Loucy (cell line): ENCODE measurements around the gene MAN1C1.
"Not testable (repeated sequence)": the region's sequence is repeated elsewhere in the genome, so short reads cannot be mapped to it uniquely, and the experiment has no call there.

ENCODE experiments used
- H2AFZ ChIP-seq: fragments of 200-600 bp; sonication (generic); 2 replicates; pipeline ENCODE4 v1.6.0; 2016; ENCODE audit warnings: antibody characterized with exemption, mild to moderate bottlenecking, low read length, moderate library complexity
- H3F3A ChIP-seq: fragments of 200-600 bp; 2 replicates; pipeline ENCODE4 v1.6.0; 2016; ENCODE audit warnings: antibody characterized with exemption, low read depth, mild to moderate bottlenecking
- H3K27me3 ChIP-seq: fragments of 200-600 bp; sonication (generic); 2 replicates; pipeline ENCODE4 v1.6.1; 2014; ENCODE audit warnings: low read length, mild to moderate bottlenecking; ENCODE audit not compliant: insufficient read depth, poor library complexity, severe bottlenecking
- H3K36me3 ChIP-seq: fragments of 200-600 bp; sonication (generic); 2 replicates; pipeline ENCODE4 v1.6.1; 2016; ENCODE audit warnings: low read length; ENCODE audit not compliant: insufficient read depth
- H3K4me1 ChIP-seq: fragments of 200-600 bp; sonication (generic); 2 replicates; pipeline ENCODE4 v1.5.1; 2014; ENCODE audit warnings: low read length, mild to moderate bottlenecking; ENCODE audit not compliant: insufficient read depth, poor library complexity, severe bottlenecking
- H3K4me2 ChIP-seq: fragments of 200-600 bp; sonication (generic); 2 replicates; pipeline ENCODE4 v1.6.0; 2014; ENCODE audit warnings: antibody characterized with exemption, low read length, low read depth, mild to moderate bottlenecking; ENCODE audit not compliant: poor library complexity, severe bottlenecking
- H3K4me3 ChIP-seq: fragments of 200-600 bp; sonication (generic); 2 replicates; pipeline ENCODE4 v1.5.1; 2014; ENCODE audit warnings: low read length, mild to moderate bottlenecking, mixed read lengths; ENCODE audit not compliant: poor library complexity, severe bottlenecking
- H3K79me2 ChIP-seq: fragments of 200-600 bp; sonication (generic); 2 replicates; pipeline ENCODE4 v1.6.1; 2014; ENCODE audit warnings: low read length; ENCODE audit not compliant: insufficient read depth
- H3K9ac ChIP-seq: fragments of 200-600 bp; sonication (generic); 2 replicates; pipeline ENCODE4 v1.6.0; 2014; ENCODE audit warnings: mild to moderate bottlenecking, low read depth, low read length, moderate library complexity; ENCODE audit not compliant: poor library complexity, severe bottlenecking
- H3K9me2 ChIP-seq: fragments of 200-600 bp; sonication (generic); replicated peaks from 2 replicates; pipeline ENCODE4 v1.6.1; 2016; ENCODE audit warnings: low read depth, low read length, mixed read lengths
- H3K9me3 ChIP-seq: fragments of 200-600 bp; sonication (generic); 2 replicates; pipeline ENCODE4 v1.6.1; 2014; ENCODE audit warnings: mild to moderate bottlenecking, antibody characterized with exemption, low read length, low read depth; ENCODE audit not compliant: insufficient read depth
- H4K20me1 ChIP-seq: fragments of 200-600 bp; sonication (generic); 2 replicates; pipeline ENCODE4 v1.6.0; 2014; ENCODE audit warnings: antibody characterized with exemption, low read length, mild to moderate bottlenecking; ENCODE audit not compliant: insufficient read depth, poor library complexity, severe bottlenecking
- CTCF ChIP-seq: fragments of 200-600 bp; sonication (generic); conservative IDR thresholded peaks from 2 replicates; pipeline ENCODE4 v1.5.1; 2014; ENCODE audit warnings: mild to moderate bottlenecking, antibody characterized with exemption, low read length
- EZH2phosphoT487 ChIP-seq: fragments of 200-600 bp; IDR thresholded peaks from 2 replicates; pipeline ENCODE4 v1.6.1; 2018; ENCODE audit warnings: antibody characterized with exemption, mild to moderate bottlenecking, moderate library complexity, borderline replicate concordance

The MAN1C1 gene

GRCh38 chr1:25598879-25599278, 17.7 kb upstream of the MAN1C1 start:
- no peak for TF ChIP-seq EZH2phosphoT487
- TF ChIP-seq CTCF: no peak
- H4K20me1 ChIP-seq: no peaks in the 10 kb centered on the region
- H3F3A ChIP-seq: no peaks in the 10 kb centered on the region
- H3K79me2 ChIP-seq: no peaks in the 10 kb centered on the region
- no peak overlapping the region for H3K4me3 ChIP-seq
- no peaks in the 10 kb centered on the region for H3K36me3 ChIP-seq
- H3K4me1 ChIP-seq: no peaks in the 10 kb centered on the region
- no peak overlapping the region for H3K9ac ChIP-seq
- no peak overlapping the region for H3K4me2 ChIP-seq
- no peaks in the 10 kb centered on the region for H3K27me3 ChIP-seq
- H3K9me2 ChIP-seq: no peaks in the 10 kb centered on the region
- H2AFZ ChIP-seq: no peak overlapping the region
- no peaks in the 10 kb centered on the region for H3K9me3 ChIP-seq

- H3K9ac ChIP-seq: no peak overlapping the region
- no peaks in the 10 kb centered on the region for H3K79me2 ChIP-seq
- H4K20me1 ChIP-seq: no peaks in the 10 kb centered on the region
- H3K4me3 ChIP-seq: no peak overlapping the region
- TF ChIP-seq EZH2phosphoT487 (no peak), CTCF (no peak)
- no peaks in the 10 kb centered on the region for H3K36me3 ChIP-seq
- no peak overlapping the region for H3K4me2 ChIP-seq
- H3F3A ChIP-seq: no peaks in the 10 kb centered on the region
- no peaks in the 10 kb centered on the region for H3K9me2 ChIP-seq
- H2AFZ ChIP-seq: no peak overlapping the region
- no peaks in the 10 kb centered on the region for H3K4me1 ChIP-seq
- H3K27me3 ChIP-seq: no peaks in the 10 kb centered on the region
- no peaks in the 10 kb centered on the region for H3K9me3 ChIP-seq
These were observed 16.5 kb upstream of the MAN1C1 start for GRCh38 chr1:25599969-25600610.

GRCh38 chr1:25600971-25601699, 15.5 kb upstream of the MAN1C1 start:
- not testable (repeated sequence) for H3K9me3 ChIP-seq, H3K4me3 ChIP-seq, H4K20me1 ChIP-seq, H3K9ac ChIP-seq, H3K36me3 ChIP-seq, H3K4me1 ChIP-seq, H3F3A ChIP-seq, H3K4me2 ChIP-seq, H3K9me2 ChIP-seq, H3K27me3 ChIP-seq, H3K79me2 ChIP-seq, H2AFZ ChIP-seq

GRCh38 chr1:25603779-25604538, 12.6 kb upstream of the MAN1C1 start:
- H3K4me3 ChIP-seq, H2AFZ ChIP-seq, H3F3A ChIP-seq, H3K36me3 ChIP-seq, H4K20me1 ChIP-seq, H3K27me3 ChIP-seq, H3K9me3 ChIP-seq, H3K9ac ChIP-seq, H3K4me2 ChIP-seq, H3K4me1 ChIP-seq, H3K9me2 ChIP-seq, H3K79me2 ChIP-seq: not testable (repeated sequence)
